Measurements from ENCODE around the gene ADAMTS7. TPM values are rescaled to one million over a fixed set of nuclear protein-coding genes. Genes with fewer than 3 reads are reported as not detected.

Gene ADAMTS7
- total RNA-seq, 1 experiment from 2014 or later, result 23.1 TPM

- no peak for DNase-seq
- H3K23me2 ChIP-seq (ENCODE audit: insufficient read length, low read depth, low read length, poor library complexity, severe bottlenecking), result no peaks in the 10 kb centered on the region
- no peak overlapping the region for H2BK20ac ChIP-seq (ENCODE audit: low read depth, low read length, poor library complexity, severe bottlenecking)
- H4K20me1 ChIP-seq (ENCODE audit: control insufficient read depth, insufficient read depth, insufficient read length), result no peaks in the 10 kb centered on the region
- H2BK15ac ChIP-seq (ENCODE audit: low read depth, low read length), result no peak overlapping the region
- H3K27me3 ChIP-seq (ENCODE audit: insufficient read depth, low read length), result no peaks in the 10 kb centered on the region
- Mint-ChIP-seq H3K4me1 (peaks cover 2 to 7% of the 10 kb centered on the region in 2 experiments; a peak in 3 of 4 replicates), H3K4me3 (no peak overlapping the region), H3K36me3 (ENCODE audit: insufficient read depth in 1 of 3, low read depth in 3 of 3) (no peaks in the 10 kb centered on the region), H3K27ac (no peak overlapping the region), H3K9me3 (no peaks in the 10 kb centered on the region), H3K27me3 (ENCODE audit: low read depth) (no peaks in the 10 kb centered on the region)
- H3K14ac ChIP-seq (ENCODE audit: insufficient read depth, low read length), result no peak overlapping the region
- no peak overlapping the region for H4K91ac ChIP-seq (ENCODE audit: insufficient read length, low read depth, low read length)
- H3K4me1 ChIP-seq (ENCODE audit: insufficient read depth, low read length), result no peaks in the 10 kb centered on the region
- H3K56ac ChIP-seq (ENCODE audit: insufficient read length, low read depth, low read length), result no peak overlapping the region
- WGBS (ENCODE audit: extremely low coverage, insufficient read length, low lambda C conversion rate), result no CpG with 5 or more reads among the region's 2 CpGs
- no peaks in the 10 kb centered on the region for H3K79me1 ChIP-seq (ENCODE audit: insufficient read depth, low read depth, low read length, poor library complexity, severe bottlenecking)
- no peak for TF ChIP-seq CTCF (conservative IDR thresholded peaks at IDR 0.05)
- no peak overlapping the region for H4K8ac ChIP-seq (replicated peaks; ENCODE audit: insufficient read length, low read depth, low read length)
- H3K9me3 ChIP-seq (ENCODE audit: control insufficient read depth, low read depth, low read length), result no peaks in the 10 kb centered on the region
- H4K5ac ChIP-seq (ENCODE audit: insufficient read length, low read depth, low read length), result no peak overlapping the region
- H2AFZ ChIP-seq (ENCODE audit: low read length), result no peak overlapping the region
- no peak overlapping the region for H3K4me2 ChIP-seq (ENCODE audit: insufficient read depth, insufficient read length, low read length)
- H3K9ac ChIP-seq (ENCODE audit: extremely low read depth, insufficient read length, low read length), result no peak overlapping the region
- H3K23ac ChIP-seq (ENCODE audit: insufficient read length, low read depth, low read length), result no peak overlapping the region
- H2AK5ac ChIP-seq (ENCODE audit: insufficient read length, low read length), result no peak overlapping the region
- H2BK5ac ChIP-seq (ENCODE audit: insufficient read length, low read length), result no peak overlapping the region
- no peaks in the 10 kb centered on the region for H3K79me2 ChIP-seq (ENCODE audit: insufficient read depth, low read length)
- H2BK120ac ChIP-seq (ENCODE audit: low read depth, low read length, poor library complexity, severe bottlenecking), result no peak overlapping the region
- H2BK12ac ChIP-seq (ENCODE audit: insufficient read length, low read depth, low read length), result no peak overlapping the region
- no peak overlapping the region for H3T11ph ChIP-seq (ENCODE audit: low read length)
- H3K18ac ChIP-seq (ENCODE audit: insufficient read length, low read depth, low read length), result no peak overlapping the region
- H3K27ac ChIP-seq (ENCODE audit: insufficient read length, low read depth, low read length), result no peak overlapping the region
- no peak overlapping the region for H3K4ac ChIP-seq (ENCODE audit: low read depth, low read length)
These were observed 25.9 kb upstream of the ADAMTS7 start for GRCh38 chr15:78837131-78837530.
